HepG2 (cell line): Measurements from ENCODE around the gene FOXRED2. TPM values are rescaled to one million over a fixed set of nuclear protein-coding genes. Genes with fewer than 3 reads are reported as not detected.
A peak's percentile ranks its signal among the peaks of the same experiment; 100 is the strongest.

ENCODE experiments used
- ARNT ChIP-seq: fragments of 450-650 bp; IDR thresholded peaks from 2 replicates; pipeline ENCODE4 v1.6.1; 2017
- DNMT3B ChIP-seq: conservative IDR thresholded peaks from 2 replicates; pipeline ENCODE4 v1.6.1; 2016; ENCODE audit warnings: missing biosample characterization, control low read depth
- HCFC1 ChIP-seq: fragments of 150-350 bp; IDR thresholded peaks from 2 replicates; pipeline ENCODE4 v1.6.1; 2014; ENCODE audit warnings: low read depth, low read length
- NCOR1 ChIP-seq: fragments of 200-600 bp; sonication (generic); IDR thresholded peaks from 2 replicates; pipeline ENCODE4 v1.7.0; 2017; ENCODE audit warnings: antibody characterized with exemption, low read length, borderline replicate concordance
- PTBP1 ChIP-seq: fragments of 200-400 bp; formaldehyde crosslinking; IDR thresholded peaks from 2 replicates; pipeline ENCODE4 v1.6.1; 2018; ENCODE audit warnings: low read length, low read depth; ENCODE audit not compliant: poor library complexity, severe bottlenecking
- TERF1 ChIP-seq: sonication (generic); formaldehyde crosslinking; IDR thresholded peaks from 2 replicates; pipeline ENCODE4 v1.8.0; 2022; ENCODE audit warnings: mild to moderate bottlenecking, missing genetic modification reagents, moderate library complexity
- ZMYM2 ChIP-seq: sonication (generic); formaldehyde crosslinking; IDR thresholded peaks from 2 replicates; pipeline ENCODE4 v1.8.0; 2022; ENCODE audit warnings: mild to moderate bottlenecking, missing genetic modification reagents
- ZNF333 ChIP-seq: sonication (generic); formaldehyde crosslinking; IDR thresholded peaks from 2 replicates; pipeline ENCODE4 v1.4.0; 2020; ENCODE audit warnings: mild to moderate bottlenecking, missing genetic modification reagents, borderline replicate concordance
- ZNF549 ChIP-seq: sonication (generic); formaldehyde crosslinking; IDR thresholded peaks from 2 replicates; pipeline ENCODE4 v1.5.0; 2020; ENCODE audit warnings: missing genetic modification reagents
- ZNF605 ChIP-seq: sonication (generic); formaldehyde crosslinking; IDR thresholded peaks from 2 replicates; pipeline ENCODE4 v1.8.0; 2022; ENCODE audit warnings: mild to moderate bottlenecking, missing genetic modification reagents
- polyA plus RNA-seq, 8 experiments: library from polyadenylated mRNA; depleted of rRNA in 3 of 8; stranded (reverse) in 7 of 8; unstranded in 1 of 8; fragments of >200 nt; fragmentation: Illumina TruSeq in 4 of 8; extraction: Trizol in 4 of 8; gene quantifications; 2 replicates each; pipeline versions ENCODE4 v1.2.1 to v1.2.3, GENCODE V29; 2011 to 2016; ENCODE audit warnings: low read depth in 4 of 8, missing spikeins in 1 of 8, mixed read lengths in 1 of 8; ENCODE audit not compliant: insufficient read depth in 1 of 8
- total RNA-seq, 5 experiments: library from RNA; depleted of rRNA; stranded (reverse); fragments of >200 nt; fragmentation: Illumina TruSeq; extraction: Trizol; gene quantifications; 2 replicates each; pipeline ENCODE4 v1.2.3, GENCODE V29; 2016; ENCODE audit warnings: low read depth in 1 of 5
- TF ChIP-seq, protein P1 (sequence below): IDR thresholded peaks from 2 replicates; pipeline ENCODE4 v1.6.1; 2016; ENCODE audit warnings: missing biosample characterization, missing genetic modification reagents, low read depth
- TF ChIP-seq, protein P2 (sequence below): sonication (generic); formaldehyde crosslinking; IDR thresholded peaks from 2 replicates; pipeline ENCODE4 v1.5.0; 2020; ENCODE audit warnings: missing genetic modification reagents
- TF ChIP-seq, protein P3 (sequence below): sonication (generic); formaldehyde crosslinking; IDR thresholded peaks from 2 replicates; pipeline ENCODE4 v1.4.0; 2020; ENCODE audit warnings: missing genetic modification reagents
- TF ChIP-seq, protein P4 (sequence below): sonication (generic); formaldehyde crosslinking; IDR thresholded peaks from one replicate; pipeline ENCODE4 v1.5.1; 2020; ENCODE audit warnings: mild to moderate bottlenecking, missing genetic modification reagents; ENCODE audit errors: not compliant biosample characterization
- TF ChIP-seq, protein P5 (sequence below): IDR thresholded peaks from 2 replicates; pipeline ENCODE4 v1.6.1; 2018; ENCODE audit warnings: missing genetic modification reagents
- TF ChIP-seq, protein P6 (sequence below): sonication (generic); formaldehyde crosslinking; IDR thresholded peaks from 2 replicates; pipeline ENCODE4 v1.4.0; 2020; ENCODE audit warnings: missing genetic modification reagents

FOXRED2 gene
- total and polyA plus RNA-seq, 2 of the 13 experiments (the other 11 are each of a cell fraction or from before 2014, with no cell fraction given) = 9.3 to 28.1 TPM

DNA sequence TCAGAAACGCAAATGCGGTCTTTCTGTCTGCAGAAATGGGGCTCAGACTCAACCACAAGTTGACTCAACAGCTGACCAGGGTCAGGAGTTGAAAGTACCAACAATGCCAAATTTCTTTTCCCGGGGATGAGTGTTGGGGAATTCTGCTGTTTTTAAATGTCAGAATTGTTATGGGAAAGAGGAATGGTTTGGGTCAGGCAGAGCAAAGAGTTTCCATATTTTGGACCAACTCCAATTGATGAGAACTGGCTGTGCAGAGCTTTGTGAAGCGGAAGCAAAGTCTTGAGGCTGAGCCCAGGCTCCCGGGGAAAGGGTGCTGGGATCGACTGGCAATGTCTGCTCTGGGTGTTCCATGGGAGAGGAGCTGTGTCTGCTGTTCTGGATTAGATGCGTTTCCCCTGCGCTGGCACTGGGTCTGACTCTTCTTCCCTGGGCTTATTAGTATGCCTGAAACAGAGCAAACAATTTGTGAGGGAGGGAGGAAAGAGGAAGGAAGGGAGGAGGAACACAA lies 61.6 kb downstream of the FOXRED2 start (continued):
- TF ChIP-seq, protein P1, sequence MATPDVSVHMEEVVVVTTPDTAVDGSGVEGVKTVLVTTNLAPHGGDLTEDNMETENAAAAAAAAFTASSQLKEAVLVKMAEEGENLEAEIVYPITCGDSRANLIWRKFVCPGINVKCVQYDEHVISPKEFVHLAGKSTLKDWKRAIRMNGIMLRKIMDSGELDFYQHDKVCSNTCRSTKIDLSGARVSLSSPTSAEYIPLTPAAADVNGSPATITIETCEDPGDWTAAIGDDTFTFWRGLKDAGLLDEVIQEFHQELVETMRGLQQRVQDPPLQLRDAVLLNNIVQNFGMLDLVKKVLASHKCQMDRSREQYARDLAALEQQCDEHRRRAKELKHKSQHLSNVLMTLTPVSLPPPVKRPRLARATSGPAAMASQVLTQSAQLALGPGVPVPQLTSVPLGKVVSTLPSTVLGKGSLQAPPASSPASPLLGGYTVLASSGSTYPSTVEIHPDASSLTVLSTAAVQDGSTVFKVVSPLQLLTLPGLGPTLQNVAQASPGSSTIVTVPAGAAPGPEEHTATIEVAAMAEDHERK = no peak
- peak; percentile 77 for TF ChIP-seq ZMYM2 (CRISPR knock-in tag)
- no peak for TF ChIP-seq TERF1 (CRISPR knock-in tag)
- TF ChIP-seq, protein P2, sequence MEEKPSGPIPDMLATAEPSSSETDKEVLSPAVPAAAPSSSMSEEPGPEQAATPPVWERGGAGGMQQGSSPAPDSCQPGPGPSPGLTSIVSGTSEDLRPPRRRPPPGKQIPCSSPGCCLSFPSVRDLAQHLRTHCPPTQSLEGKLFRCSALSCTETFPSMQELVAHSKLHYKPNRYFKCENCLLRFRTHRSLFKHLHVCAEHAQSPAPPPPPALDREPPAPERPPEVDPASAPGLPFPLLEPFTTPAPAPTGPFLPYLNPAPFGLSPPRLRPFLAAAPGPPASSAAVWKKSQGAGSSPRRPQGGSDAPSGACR (CRISPR knock-in tag) = no peak
- no peak for TF ChIP-seq NCOR1
- no peak for TF ChIP-seq HCFC1
- TF ChIP-seq, protein P3, sequence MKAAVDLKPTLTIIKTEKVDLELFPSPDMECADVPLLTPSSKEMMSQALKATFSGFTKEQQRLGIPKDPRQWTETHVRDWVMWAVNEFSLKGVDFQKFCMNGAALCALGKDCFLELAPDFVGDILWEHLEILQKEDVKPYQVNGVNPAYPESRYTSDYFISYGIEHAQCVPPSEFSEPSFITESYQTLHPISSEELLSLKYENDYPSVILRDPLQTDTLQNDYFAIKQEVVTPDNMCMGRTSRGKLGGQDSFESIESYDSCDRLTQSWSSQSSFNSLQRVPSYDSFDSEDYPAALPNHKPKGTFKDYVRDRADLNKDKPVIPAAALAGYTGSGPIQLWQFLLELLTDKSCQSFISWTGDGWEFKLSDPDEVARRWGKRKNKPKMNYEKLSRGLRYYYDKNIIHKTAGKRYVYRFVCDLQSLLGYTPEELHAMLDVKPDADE = no peak
- TF ChIP-seq ARNT = no peak
- TF ChIP-seq ZNF333 (CRISPR knock-in tag) = no peak
- no peak for TF ChIP-seq DNMT3B (CRISPR knock-in tag)
- TF ChIP-seq, protein P4, sequence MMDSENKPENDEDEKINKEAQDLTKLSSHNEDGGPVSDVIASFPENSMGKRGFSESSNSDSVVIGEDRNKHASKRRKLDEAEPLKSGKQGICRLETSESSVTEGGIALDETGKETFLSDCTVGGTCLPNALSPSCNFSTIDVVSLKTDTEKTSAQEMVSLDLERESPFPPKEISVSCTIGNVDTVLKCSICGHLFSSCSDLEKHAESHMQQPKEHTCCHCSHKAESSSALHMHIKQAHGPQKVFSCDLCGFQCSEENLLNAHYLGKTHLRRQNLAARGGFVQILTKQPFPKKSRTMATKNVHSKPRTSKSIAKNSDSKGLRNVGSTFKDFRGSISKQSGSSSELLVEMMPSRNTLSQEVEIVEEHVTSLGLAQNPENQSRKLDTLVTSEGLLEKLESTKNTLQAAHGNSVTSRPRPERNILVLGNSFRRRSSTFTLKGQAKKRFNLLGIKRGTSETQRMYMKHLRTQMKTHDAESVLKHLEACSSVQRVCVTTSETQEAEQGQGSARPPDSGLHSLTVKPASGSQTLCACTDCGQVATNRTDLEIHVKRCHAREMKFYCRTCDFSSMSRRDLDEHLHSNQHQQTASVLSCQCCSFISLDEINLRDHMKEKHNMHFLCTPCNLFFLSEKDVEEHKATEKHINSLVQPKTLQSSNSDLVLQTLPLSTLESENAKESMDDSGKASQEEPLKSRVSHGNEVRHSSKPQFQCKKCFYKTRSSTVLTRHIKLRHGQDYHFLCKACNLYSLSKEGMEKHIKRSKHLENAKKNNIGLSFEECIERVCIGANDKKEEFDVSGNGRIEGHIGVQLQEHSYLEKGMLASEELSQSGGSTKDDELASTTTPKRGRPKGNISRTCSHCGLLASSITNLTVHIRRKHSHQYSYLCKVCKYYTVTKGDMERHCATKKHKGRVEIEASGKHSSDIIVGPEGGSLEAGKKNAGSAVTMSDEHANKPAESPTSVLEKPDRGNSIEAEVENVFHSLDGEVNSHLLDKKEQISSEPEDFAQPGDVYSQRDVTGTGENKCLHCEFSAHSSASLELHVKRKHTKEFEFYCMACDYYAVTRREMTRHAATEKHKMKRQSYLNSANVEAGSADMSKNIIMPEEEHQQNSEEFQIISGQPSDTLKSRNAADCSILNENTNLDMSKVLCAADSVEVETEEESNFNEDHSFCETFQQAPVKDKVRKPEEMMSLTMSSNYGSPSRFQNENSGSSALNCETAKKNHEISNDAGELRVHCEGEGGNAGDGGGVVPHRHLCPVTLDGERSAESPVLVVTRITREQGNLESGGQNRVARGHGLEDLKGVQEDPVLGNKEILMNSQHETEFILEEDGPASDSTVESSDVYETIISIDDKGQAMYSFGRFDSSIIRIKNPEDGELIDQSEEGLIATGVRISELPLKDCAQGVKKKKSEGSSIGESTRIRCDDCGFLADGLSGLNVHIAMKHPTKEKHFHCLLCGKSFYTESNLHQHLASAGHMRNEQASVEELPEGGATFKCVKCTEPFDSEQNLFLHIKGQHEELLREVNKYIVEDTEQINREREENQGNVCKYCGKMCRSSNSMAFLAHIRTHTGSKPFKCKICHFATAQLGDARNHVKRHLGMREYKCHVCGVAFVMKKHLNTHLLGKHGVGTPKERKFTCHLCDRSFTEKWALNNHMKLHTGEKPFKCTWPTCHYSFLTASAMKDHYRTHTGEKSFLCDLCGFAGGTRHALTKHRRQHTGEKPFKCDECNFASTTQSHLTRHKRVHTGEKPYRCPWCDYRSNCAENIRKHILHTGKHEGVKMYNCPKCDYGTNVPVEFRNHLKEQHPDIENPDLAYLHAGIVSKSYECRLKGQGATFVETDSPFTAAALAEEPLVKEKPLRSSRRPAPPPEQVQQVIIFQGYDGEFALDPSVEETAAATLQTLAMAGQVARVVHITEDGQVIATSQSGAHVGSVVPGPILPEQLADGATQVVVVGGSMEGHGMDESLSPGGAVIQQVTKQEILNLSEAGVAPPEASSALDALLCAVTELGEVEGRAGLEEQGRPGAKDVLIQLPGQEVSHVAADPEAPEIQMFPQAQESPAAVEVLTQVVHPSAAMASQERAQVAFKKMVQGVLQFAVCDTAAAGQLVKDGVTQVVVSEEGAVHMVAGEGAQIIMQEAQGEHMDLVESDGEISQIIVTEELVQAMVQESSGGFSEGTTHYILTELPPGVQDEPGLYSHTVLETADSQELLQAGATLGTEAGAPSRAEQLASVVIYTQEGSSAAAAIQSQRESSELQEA (CRISPR knock-in tag) = no peak
- TF ChIP-seq ZNF549 (CRISPR knock-in tag) = no peak
- TF ChIP-seq, protein P5, sequence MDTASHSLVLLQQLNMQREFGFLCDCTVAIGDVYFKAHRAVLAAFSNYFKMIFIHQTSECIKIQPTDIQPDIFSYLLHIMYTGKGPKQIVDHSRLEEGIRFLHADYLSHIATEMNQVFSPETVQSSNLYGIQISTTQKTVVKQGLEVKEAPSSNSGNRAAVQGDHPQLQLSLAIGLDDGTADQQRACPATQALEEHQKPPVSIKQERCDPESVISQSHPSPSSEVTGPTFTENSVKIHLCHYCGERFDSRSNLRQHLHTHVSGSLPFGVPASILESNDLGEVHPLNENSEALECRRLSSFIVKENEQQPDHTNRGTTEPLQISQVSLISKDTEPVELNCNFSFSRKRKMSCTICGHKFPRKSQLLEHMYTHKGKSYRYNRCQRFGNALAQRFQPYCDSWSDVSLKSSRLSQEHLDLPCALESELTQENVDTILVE = no peak
- peak; percentile 53; the same call in 1 of the 2 replicates for TF ChIP-seq ZNF605 (CRISPR knock-in tag)
- TF ChIP-seq, protein P6, sequence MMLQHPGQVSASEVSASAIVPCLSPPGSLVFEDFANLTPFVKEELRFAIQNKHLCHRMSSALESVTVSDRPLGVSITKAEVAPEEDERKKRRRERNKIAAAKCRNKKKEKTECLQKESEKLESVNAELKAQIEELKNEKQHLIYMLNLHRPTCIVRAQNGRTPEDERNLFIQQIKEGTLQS (CRISPR knock-in tag) = no peak
- no peak for TF ChIP-seq PTBP1
